ENCODE results near the gene AZIN2. TPM values are rescaled to one million over a fixed set of nuclear protein-coding genes. Genes with fewer than 3 reads are reported as not detected.
A peak's percentile ranks its signal among the peaks of the same experiment; 100 is the strongest.
"Not testable (repeated sequence)": the region's sequence is repeated elsewhere in the genome, so short reads cannot be mapped to it uniquely, and the experiment has no call there.

The AZIN2 gene
- total RNA-seq, 1 experiment from 2014 or later: 1.6 TPM

DNA sequence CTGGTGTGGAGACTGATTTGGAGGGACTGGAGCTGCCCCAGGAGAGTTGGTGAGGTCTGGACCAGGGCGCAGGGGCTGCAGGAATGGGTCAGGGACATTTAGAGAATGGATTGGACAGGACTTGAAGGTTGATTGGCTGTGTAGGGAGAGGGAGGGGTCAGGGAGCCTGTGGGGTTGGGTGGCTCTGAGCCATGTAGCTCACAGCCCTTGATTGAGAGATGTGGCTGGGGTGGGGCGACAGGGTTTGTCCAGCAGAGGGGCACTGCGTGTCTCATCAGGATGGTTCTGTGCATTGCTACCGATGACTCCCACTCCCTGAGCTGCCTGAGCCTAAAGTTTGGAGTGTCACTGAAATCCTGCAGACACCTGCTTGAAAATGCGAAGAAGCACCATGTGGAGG lies 12.1 kb downstream of the AZIN2 start:
- DNase-seq (ENCODE audit: extremely low read depth, low read depth): no peak

GRCh38 chr1:33094486-33094885 lies 13.5 kb downstream of the AZIN2 start:
- DNase-seq (ENCODE audit: extremely low read depth, low read depth): no peak

DNA sequence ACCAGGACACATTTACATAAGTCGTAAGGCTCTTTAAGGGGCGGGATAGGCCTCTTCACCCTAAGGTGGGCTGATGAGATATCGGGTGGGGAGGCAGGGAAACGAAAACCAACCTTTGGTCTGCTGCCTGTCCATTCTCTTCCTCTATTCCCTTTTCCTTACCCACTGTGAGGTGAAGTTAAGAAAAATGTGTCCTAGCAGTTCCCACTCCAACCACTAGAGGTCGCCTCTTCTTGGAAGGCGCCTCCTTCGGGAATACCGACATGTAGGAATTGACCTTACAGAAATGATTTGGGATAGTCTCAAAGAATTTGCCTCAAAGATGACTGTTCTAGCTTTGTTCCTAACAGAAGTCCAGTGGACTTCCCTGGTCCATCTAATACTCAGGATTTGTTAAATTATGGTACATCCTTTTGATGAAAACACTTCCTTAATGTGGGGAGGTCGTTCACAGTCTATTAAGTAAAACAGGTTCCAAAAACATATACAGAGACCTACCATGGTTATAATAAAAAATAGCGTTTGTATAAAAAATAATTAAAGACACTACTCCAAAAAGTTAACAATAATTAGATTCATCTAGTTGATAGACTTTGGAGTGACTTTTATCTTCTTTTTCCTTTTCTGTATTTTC lies 14.1 kb downstream of the AZIN2 start:
- peak; percentile 30 for DNase-seq (ENCODE audit: extremely low read depth, low read depth)

- no peak for DNase-seq (ENCODE audit: extremely low read depth, low read depth)
Observed at GRCh38 chr1:33096363-33097005, 15.5 kb downstream of the AZIN2 start.

GRCh38 chr1:33097137-33097611 lies 16.2 kb downstream of the AZIN2 start:
- no peak for DNase-seq (ENCODE audit: extremely low read depth, low read depth)

DNA sequence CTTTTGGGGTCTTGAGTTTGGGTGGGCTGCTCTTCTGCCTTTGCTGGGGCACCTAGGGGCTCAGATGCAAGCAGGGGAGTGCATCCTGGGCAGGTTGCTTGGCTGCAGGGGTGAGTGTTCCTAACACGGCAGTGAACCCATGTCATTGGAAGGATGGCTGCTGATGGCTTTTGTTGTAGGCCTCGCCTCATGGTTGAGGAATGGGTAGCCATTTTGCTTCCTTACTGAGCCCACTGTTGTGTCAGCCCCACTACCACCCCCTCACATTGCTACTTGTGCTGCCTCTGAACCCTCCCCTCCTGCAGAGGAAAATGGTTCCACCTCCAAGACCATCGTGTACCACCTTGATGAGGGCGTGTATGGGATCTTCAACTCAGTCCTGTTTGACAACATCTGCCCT lies 16.8 kb downstream of the AZIN2 start:
- no peak for DNase-seq (ENCODE audit: extremely low read depth, low read depth)

GRCh38 chr1:33098371-33098770 lies 17.4 kb downstream of the AZIN2 start:
- DNase-seq (ENCODE audit: extremely low read depth, low read depth): no peak

DNA sequence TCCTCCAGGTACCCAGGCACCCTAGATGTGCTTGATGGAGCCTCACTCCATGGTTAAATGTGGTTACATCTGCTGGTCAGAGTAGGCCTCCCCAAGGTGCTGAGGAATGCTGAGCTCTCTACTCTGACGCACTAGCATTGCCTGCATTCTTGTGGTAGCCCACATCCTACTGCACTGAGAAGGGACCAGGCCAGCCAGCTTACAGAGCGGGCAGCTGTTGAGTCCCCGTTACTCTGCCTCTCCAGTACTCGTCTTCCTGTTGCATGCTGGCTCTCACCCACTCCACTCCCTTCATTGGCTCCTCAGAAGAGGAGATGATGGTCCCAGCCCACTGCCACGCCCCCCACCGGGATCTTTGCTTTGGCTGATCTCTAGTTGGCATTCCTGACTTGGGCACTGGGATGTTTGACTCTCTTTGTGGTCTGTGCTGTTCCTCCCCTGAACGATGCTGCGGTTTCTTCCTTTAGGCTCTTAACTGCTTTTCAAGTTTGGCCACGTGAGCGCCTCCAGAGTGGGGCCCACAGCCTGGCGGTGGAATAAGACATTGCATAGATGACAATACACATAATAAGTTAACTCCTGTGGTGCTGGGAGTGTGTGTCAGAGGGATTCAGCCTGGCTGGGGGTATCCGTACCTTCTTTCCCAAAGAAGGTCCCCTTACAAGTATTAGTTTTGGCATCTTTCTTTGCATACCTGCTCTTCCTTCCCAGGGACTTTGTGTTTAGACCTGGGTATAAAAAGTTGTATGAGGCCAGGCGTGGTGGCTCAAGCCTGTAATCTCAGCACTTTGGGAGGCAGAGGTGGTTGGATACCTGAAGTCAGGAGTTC lies 18.6 kb downstream of the AZIN2 start:
- no peak for DNase-seq (ENCODE audit: extremely low read depth, low read depth)

- DNase-seq (ENCODE audit: extremely low read depth, low read depth): not testable (repeated sequence)
Observed at GRCh38 chr1:33100119-33100415, 19.1 kb downstream of the AZIN2 start.

DNA sequence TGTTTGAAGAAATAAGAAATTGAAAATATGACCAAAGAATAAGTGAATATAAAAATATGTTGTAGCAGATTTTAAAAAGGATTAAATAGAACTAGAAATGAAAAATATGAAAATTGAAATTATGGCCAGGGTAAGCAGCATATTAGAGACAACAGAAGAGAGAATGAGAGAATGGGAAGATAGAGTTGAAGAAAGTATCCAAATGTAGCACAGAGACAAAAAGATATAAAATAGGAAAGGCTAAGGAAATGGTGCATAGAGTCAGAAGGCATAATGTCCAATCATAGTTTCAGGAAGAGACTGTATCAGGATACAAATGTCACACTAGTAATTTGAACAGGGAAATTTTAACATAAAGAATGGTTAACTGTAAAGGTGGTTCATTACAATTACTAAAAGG lies 29.5 kb downstream of the AZIN2 start:
- no peak for DNase-seq (ENCODE audit: extremely low read depth, low read depth)

- no peak for DNase-seq (ENCODE audit: extremely low read depth, low read depth)
Observed at GRCh38 chr1:33111965-33112364, 31.0 kb downstream of the AZIN2 start.

- no peak for DNase-seq (ENCODE audit: extremely low read depth, low read depth)
Observed at GRCh38 chr1:33117440-33118085, 36.6 kb downstream of the AZIN2 start.

DNA sequence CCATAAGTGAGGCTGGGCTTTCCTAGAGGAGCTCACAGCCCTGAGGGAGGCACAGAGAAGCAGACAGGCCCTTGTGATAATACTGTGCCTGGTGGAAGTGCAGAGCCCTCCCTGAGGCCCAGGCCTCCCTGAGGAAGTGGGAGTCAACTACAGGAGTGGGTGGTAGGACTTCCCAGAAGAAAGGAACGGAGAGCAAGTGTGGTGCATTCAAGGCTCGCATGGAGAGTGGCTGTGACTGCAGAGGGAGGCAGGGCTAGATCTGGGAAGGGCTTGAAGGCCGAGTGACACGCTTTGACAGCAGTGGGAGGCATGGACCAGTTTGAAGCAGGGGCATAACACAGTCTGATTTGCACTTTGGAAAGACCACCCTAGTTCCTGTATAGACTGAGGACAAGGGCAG lies 37.3 kb downstream of the AZIN2 start:
- DNase-seq (ENCODE audit: extremely low read depth, low read depth): no peak

DNA sequence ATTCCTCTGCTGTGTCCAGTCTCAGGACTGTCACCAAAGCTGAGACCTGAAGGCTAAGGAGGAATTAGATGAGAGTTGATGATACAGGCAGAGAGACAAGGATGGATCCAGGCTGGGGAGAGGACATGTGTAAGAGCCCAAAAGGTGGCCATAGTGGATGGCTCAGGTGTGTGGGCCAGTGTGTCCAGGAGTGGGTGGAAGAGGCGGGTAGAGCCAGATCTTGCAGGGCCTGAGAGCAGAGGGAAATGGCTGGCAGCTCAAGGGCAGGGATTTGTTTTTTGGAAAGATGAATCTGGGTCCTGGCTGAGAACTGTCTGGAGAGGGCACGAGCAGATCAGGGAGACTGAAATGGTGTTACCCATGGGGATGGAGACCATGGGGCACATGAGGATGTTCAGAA lies 38.1 kb downstream of the AZIN2 start:
- no peak for DNase-seq (ENCODE audit: extremely low read depth, low read depth)

GRCh38 chr1:33119532-33120217 lies 38.7 kb downstream of the AZIN2 start:
- DNase-seq (ENCODE audit: extremely low read depth, low read depth): no peak

DNA sequence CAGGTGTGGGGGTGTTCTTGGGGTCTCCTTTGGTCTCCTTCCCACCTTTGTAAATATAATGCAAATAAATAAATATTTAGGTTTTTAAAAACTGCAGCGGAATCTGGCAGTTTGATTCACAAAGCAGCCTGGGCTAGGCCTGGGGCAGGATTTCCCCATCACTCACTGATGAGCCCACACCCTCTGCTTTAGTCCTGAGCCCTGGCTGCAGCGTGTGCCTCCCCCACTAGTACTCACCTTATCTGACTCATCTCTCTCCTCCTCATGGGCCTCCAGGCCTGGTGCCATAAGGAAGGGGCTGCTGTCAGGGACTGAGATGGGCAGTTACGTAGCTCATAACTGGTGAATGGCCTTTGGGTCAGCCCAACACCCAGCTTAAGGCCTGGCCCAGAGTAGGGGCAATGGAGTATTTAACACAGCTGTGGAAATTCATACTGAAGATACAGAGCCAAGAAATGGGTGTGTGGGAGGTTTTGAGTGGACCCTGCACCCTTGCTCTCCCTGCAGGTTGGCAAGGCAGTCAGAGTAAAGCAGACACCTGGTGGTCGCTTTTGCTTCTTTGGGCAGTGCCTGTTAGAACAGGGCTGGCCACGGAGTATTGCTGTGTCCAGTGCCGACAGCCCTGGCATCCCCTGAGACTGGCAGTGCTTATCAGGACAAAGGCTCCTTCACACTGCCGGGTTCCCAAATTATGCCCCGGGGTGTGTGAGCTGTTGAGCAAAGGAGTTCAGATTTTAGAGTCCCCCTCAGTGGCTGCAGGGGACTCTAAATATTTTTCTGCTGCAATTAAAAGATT lies 39.7 kb downstream of the AZIN2 start:
- DNase-seq (ENCODE audit: extremely low read depth, low read depth): no peak

DNA sequence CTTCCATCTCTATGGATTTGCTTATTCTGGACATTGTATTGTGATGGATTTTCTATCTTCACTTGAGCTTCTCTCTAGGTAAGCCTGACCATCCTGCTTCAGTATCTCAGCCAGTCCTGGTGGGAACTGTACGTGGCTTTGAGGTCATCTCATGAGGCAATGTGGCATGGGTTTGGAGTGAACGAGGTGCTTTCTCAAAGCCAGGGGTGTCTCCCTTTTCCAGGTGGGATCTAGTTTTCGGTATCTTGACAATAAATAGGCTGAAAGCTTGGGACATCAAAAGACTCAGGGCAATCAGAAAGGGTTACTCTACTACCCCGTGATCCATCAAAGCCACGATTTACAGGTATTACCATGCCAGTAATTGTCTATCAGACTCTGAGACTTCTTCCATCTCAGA lies 40.8 kb downstream of the AZIN2 start:
- no peak for DNase-seq (ENCODE audit: extremely low read depth, low read depth)

- DNase-seq (ENCODE audit: extremely low read depth, low read depth): no peak
Observed at GRCh38 chr1:33122483-33123178, 41.7 kb downstream of the AZIN2 start.

DNA sequence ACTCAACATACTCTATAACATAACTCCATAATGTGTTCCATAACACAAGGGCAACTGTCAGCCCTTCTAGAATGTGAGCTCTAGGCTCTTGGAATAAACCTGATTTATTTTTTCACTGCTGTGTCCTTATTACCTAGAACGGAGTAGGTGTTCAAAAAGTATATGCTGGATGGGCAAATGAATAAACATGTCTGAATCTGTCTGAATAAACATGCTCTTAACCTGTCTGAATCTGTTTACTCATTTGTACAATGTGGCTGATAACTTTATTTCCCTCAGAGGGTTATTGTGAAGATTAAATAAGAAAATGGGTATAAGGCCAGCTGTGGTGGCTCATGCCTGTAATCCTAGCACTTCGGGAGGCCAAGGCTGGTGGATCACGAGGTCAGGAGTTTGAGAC lies 42.3 kb downstream of the AZIN2 start:
- DNase-seq (ENCODE audit: extremely low read depth, low read depth): no peak
